GM18507 (cell line): Measurements from ENCODE around the gene MAP1B.
"Not testable (repeated sequence)": the region's sequence is repeated elsewhere in the genome, so short reads cannot be mapped to it uniquely, and the experiment has no call there.

Source experiments
- DNase-seq: peaks from one replicate; pipeline ENCODE4 v3.0.0; 2011; ENCODE audit warnings: low read depth; ENCODE audit not compliant: insufficient read length; ENCODE audit errors: extremely low spot score
- FAIRE-seq: peaks from 2 replicates; lab custom pipeline; 2011; peaks lifted over from hg19 to GRCh38; lab: Jason Lieb, UNC

MAP1B gene

DNA sequence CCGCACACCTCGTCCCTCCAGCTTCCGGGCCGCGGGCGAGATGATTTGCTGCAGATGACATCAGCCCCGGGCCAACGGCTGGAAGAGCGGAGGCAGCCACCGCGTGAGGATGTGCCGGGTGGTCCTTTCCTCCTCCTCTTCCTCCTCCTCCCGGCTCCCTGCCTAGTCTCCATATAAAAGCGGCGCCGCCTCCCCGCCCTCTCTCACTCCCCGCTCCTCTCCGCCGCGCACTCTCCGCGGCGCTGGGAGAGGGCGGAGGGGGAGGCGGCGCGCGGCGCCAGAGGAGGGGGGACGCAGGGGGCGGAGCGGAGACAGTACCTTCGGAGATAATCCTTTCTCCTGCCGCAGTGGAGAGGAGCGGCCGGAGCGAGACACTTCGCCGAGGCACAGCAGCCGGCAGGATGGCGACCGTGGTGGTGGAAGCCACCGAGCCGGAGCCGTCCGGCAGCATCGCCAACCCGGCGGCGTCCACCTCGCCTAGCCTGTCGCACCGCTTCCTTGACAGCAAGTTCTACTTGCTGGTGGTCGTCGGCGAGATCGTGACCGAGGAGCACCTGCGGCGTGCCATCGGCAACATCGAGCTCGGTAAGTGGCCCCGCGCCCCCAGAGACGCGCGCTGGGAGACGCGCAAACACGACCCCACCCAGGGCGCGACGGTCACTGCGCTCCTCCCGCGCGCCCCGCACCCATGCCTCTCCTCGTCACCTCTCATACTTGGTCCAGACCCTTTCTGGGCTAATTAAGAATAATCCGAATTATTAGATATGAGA lies at the start of gene MAP1B:
TSS of gene MAP1B (plus strand) at position 345 of the 770 bp plus-strand sequence. CDS start at position 402, 57 bp downstream.
- DNase-seq (no peak), FAIRE-seq (no peak)

DNA sequence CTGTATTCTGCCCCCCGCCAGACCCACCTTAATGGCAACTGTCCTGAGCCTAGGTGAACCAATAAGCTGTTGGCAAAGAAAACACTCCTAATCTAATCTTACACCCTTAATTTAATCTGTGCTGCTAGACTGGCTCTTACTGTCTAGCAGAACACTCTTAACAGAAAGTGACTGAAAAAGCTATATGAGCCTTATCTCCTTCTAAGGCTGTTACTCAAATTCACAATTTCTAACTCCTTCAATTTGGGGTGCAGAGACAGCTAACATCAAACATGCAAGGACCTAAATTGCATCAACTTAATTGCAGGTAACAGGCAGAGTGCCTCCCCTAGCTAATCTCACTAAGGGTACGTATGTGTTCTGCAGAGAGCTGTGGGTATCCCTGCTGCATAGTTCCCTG lies 49.5 kb upstream of the MAP1B start:
- FAIRE-seq (no peak), DNase-seq (no peak)

DNA sequence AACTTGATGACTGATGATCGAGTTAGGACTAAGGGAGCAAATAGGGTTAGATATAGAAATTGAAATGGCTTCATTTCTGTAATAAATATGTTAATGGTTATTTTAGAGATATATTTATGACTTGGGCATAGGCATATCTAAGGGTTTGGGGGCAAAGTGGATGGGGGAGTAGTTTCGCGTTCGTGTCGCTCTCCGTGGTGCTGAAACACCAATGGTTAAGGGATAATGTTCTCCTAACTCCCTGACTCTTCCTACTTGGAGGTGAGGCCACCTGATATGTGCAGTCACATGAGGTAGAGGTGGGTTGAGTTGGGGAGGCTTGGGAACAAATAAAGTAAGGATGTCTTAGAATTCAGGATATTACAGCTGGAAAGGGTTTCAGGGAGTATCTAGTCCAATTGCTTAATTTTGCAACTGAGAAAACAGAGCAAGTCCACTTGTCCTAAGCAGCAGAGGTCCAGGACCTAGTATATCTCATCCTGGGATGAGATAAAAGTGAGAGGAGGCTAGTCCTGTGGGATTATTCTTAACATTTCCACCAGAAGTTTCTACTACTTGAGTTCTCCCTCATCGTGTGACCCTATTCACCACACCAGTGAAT lies 44.0 kb upstream of the MAP1B start:
- no peak for DNase-seq
- no peak for FAIRE-seq

- no peak for DNase-seq
Measured at GRCh38 chr5:72064801-72065570, 42.3 kb upstream of the MAP1B start.

DNA sequence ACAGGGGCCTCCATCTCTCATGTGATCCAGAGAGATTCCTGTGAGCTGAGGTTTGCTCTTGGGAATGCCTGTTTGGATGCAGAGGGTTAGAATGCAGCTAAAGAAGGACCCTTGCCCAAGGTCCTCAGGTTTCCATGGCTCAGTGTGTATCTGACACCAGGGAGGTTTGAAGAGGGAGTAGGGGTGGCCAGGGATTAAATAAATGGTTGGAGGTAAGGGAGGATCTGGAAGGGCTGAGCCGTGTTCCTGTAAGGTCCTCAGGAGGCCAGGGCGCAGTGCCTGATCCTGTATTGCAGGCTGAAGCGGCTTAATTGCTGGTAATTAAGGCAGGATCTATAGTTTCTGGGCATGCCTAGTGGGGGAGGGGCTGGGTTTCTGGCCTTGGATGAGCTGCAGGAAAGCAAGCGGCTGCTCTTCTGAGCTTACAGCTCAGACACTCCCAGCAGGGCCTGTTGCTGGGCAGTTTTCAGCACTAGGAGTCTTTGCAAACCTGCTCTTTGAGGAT lies 41.5 kb upstream of the MAP1B start:
- DNase-seq = no peak
- no peak for FAIRE-seq

More at GRCh38 chr5:72064801-72065570, 42.3 kb upstream of the MAP1B start:
- no peak for FAIRE-seq

- no peak for FAIRE-seq
Measured at GRCh38 chr5:72066705-72067107, 40.6 kb upstream of the MAP1B start.

GRCh38 chr5:72067682-72068470 lies 39.4 kb upstream of the MAP1B start:
- no peak for FAIRE-seq
- no peak for DNase-seq

More at GRCh38 chr5:72066705-72067107, 40.6 kb upstream of the MAP1B start:
- DNase-seq = no peak

DNA sequence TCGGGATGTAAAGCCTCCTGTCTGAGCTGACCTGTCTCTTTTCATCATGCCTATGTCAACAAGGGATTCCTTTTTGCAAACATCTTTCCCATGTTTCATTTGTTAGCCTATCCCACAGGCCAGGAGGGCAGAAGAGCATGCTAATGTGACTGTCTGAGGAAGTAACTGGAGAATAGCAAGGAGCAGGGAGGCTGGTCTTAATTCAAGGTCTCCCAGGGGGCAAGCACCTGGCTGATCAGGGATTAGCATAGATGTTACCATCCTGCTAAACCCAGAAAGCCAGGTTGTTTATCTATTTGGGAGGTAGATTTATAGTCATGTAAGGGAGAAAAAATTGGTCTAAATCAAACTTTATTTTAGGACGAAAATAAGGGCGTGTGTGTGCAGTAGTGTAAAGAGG lies 36.7 kb upstream of the MAP1B start:
- DNase-seq = no peak
- FAIRE-seq = no peak

- no peak for FAIRE-seq
- no peak for DNase-seq
Measured at GRCh38 chr5:72071906-72072305, 35.4 kb upstream of the MAP1B start.

- FAIRE-seq = no peak
- DNase-seq = no peak
Measured at GRCh38 chr5:72074251-72074650, 33.0 kb upstream of the MAP1B start.

- FAIRE-seq (no peak), DNase-seq (no peak)
Measured at GRCh38 chr5:72075461-72075860, 31.8 kb upstream of the MAP1B start.

DNA sequence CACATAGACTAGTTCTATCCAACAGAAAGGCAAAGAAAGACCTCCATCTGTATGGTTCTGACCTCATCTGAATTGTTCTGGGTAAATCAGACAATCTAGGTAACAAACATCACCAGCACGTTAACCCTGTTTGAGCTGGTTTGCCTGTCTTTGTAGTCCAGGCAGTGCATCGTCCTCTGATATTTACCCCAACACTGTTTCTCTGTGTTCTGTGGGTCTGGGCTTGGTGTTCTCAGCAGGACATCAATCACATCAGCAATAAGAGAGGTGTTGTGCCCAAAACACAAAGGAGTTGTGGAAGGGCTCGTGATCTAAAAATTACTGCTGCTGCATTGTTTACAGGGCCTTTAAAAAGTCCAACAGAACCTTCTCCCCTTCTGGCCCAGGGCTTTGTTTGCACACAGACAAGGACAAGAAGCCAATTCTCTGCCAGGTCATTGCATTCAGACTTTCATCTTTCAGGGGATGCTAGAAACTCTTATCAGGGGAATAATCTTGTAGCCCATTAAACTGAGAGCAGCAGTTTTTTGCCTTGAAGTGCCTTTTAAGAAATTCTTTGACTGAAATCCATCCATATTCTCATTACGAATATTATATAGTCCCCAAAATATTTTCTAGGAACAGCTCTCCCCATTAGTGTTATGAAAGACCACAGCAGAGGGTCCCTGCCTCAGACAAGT lies 30.5 kb upstream of the MAP1B start:
- no peak for DNase-seq
- FAIRE-seq = no peak

DNA sequence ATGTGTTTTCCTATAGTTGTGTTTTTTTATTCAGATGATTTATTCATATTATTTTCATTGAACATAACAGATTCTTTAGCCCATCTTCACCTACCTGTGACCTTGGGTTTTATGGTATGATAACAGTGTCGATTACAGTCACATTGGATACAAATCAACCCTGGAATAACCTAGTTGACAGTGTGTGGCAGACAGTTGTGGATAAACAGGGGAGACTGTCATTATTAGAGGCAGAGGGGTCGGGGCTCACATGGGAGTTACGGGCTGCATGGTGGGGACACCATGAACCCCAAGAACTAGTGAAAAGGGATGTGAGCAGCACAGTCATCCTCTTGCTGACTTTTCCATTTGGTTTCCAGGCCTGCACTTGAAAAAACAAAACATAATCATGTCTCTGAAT lies 29.9 kb upstream of the MAP1B start:
- no peak for FAIRE-seq
- DNase-seq = no peak

DNA sequence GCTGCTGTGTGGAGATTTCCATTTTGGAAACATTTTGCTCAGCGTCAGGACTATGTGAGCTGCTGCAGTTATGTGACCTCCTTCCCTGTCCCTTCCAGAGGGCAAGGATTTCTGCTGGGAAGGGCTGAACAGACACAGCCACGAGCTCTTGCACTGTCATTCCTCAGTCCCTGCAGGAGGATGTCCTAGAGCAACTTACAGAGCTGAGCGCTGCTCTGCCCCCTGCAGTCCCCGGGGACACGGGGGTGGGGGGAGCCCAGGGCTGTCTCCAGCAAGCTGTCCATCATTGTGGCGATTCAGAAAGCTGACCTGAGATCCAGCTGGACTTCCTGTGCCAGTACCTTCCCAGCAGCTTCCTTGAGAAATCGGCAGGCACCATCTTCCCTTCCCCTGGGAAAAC lies 28.0 kb upstream of the MAP1B start:
- FAIRE-seq (no peak), DNase-seq (no peak)

DNA sequence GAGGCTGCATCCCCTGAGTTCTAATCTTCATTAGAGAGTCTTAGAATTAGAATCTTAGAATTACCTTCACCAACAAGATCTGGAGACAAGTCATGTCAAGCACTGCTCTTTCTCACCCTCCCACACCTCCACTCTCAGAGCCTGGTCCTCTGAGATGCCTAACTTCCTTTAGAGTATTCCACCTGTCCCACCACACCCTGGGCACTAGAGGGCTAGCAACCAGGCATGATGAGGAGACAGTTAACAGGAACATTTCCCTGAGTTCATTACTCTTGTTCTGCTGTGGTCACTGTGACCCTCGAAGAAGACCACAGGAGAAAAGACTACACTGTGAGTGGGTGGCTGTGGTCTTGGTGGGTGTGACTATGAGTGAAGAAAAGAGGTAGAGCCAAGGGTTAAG lies 25.2 kb upstream of the MAP1B start:
- DNase-seq (no peak), FAIRE-seq (no peak)

DNA sequence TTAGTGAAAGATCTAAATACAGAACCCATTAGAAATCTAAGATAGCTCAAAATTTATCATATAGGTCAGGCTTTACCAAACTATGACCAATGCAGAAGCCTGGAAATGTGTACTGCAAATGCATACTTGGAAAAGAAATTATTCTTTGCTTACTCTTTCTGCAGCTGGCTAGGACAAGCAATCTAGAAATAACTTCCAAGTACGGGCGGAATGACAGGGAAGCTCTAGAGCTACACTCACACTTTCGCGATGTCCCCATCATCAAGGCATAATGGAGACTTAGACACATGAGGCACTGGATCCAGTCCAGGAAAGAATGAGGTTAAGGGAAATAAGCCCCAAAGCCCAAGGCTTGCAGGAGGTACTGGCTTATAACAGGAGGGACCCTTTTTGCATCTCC lies 22.4 kb upstream of the MAP1B start:
- DNase-seq (no peak), FAIRE-seq (no peak)

DNA sequence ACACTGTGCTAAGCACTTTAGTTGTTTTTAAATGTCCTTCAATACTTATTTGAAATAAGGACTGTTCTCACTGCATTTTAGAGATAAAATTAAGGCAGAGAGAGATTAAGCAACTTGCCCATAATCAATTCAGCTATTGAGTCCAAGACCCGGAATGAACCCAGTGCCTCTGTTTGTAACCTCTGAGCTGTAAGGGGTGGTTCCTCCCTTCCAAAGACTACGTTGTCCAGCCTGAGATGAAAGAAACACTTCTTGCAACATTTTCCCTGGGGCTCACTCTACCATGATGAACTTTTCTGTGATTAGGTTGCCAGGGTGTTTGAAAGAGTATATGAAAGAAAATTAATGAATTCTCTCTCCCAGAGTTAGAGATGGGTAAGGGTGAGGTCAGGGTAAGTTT lies 22.0 kb upstream of the MAP1B start:
- FAIRE-seq (no peak), DNase-seq (no peak)

- not testable (repeated sequence) for FAIRE-seq, DNase-seq
Measured at GRCh38 chr5:72089713-72090112, 17.6 kb upstream of the MAP1B start.

GRCh38 chr5:72092074-72092473 lies 15.2 kb upstream of the MAP1B start:
- no peak for FAIRE-seq
- DNase-seq = no peak
